Activated T-cell treated with anti-CD3 and anti-CD28 coated beads, Interleukin-2, amount 50 U/mL, for 4 hours (primary cell): ENCODE results near the gene CAMTA1. TPM values are rescaled to one million over a fixed set of nuclear protein-coding genes. Genes with fewer than 3 reads are reported as not detected.

Experiments used
- ATAC-seq, 2 donors: fragments of 200-7000 bp; cut with Tn5 transposase; one replicate each; pipeline ENCODE4 v1.10.0; 2021
- DNase-seq: peaks from one replicate; pipeline ENCODE4 v3.0.0-alpha.2; 2020
- H3K27me3 Mint-ChIP-seq: one replicate; pipeline ENCODE4 v1.8.0; 2021; ENCODE audit warnings: low read depth, mixed read lengths
- H3K36me3 Mint-ChIP-seq: one replicate; pipeline ENCODE4 v1.8.0; 2022; ENCODE audit warnings: mixed read lengths; ENCODE audit not compliant: insufficient read depth
- H3K4me1 Mint-ChIP-seq: one replicate; pipeline ENCODE4 v1.8.0; 2021; ENCODE audit warnings: low read depth, mixed read lengths
- H3K4me3 Mint-ChIP-seq: one replicate; pipeline ENCODE4 v1.8.0; 2021; ENCODE audit warnings: mild to moderate bottlenecking, moderate library complexity, mixed read lengths
- H3K9me3 Mint-ChIP-seq: one replicate; pipeline ENCODE4 v1.8.0; 2021; ENCODE audit warnings: mixed read lengths
- total RNA-seq, 3 donors: library from RNA; stranded (reverse); gene quantifications; one replicate each; pipeline ENCODE4 v1.2.1, GENCODE V29; 2021

Gene CAMTA1
- total RNA-seq, 3 donors from 2014 or later = 47.5 to 50.3 (median 47.7) TPM

DNA sequence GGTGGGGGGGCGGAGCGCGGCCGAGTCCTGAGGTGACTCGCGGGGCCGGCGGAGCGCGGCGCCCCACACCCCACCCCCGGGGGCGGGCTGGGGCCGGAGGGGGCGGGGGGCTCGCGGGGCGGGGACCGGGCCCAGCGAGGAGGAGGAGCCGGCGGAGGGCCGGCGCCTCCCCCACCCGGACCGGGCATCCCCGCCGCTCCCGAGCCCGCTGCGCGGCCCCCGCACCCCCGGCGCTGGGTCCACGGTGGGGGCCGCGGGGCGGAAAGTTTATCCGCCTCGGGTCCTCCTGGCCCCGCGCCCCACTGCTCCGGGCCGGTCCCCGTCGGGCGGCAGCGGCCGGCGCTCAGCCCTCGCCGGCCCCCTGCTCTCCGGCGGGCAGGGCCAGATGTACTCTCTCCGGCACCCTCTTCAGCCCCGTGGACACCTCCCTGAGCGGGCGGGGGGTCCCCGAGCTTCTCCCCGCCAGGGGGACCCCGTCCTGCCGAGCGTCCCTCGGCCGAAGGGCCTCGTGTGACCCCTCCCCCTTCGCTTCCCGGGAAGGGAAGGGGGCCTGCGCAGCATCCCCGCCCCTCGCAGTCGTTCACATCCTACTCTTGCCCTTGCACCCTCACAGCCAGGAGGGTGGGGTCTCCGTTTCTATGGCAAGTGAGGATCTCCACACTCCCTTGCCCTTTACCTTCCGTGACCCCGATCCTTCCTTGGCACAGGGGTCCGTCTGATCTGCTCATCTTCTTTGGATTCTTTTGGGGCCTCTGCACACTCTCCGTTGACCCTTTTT lies 663 bp downstream of the CAMTA1 start:
- DNase-seq (peak; percentile 25), ATAC-seq (peak; percentile 7 to 11)
- Mint-ChIP-seq H3K4me1 (peaks cover 47% of the 10 kb centered on the region), H3K9me3 (no peaks in the 10 kb centered on the region), H3K36me3 (peaks cover 4% of the 10 kb centered on the region), H3K4me3 (peak overlapping the region; percentile 90), H3K27me3 (no peaks in the 10 kb centered on the region)

- DNase-seq (no peak), ATAC-seq (no peak)
- Mint-ChIP-seq H3K36me3 (peaks cover 7% of the 10 kb centered on the region), H3K4me1 (peaks cover 44% of the 10 kb centered on the region), H3K4me3 (peak overlapping the region; percentile 11), H3K9me3 (no peaks in the 10 kb centered on the region), H3K27me3 (no peaks in the 10 kb centered on the region)
Measured at GRCh38 chr1:6788946-6789345, 3.7 kb downstream of the CAMTA1 start.

- no peak overlapping the region for H3K4me3 Mint-ChIP-seq
- peaks cover 7% of the 10 kb centered on the region for H3K36me3 Mint-ChIP-seq
- peaks cover 47% of the 10 kb centered on the region for H3K4me1 Mint-ChIP-seq
- H3K27me3 Mint-ChIP-seq = no peaks in the 10 kb centered on the region
- H3K9me3 Mint-ChIP-seq = no peaks in the 10 kb centered on the region
- ATAC-seq (no peak), DNase-seq (no peak)
Measured at GRCh38 chr1:6790146-6790545, 4.9 kb downstream of the CAMTA1 start.

DNA sequence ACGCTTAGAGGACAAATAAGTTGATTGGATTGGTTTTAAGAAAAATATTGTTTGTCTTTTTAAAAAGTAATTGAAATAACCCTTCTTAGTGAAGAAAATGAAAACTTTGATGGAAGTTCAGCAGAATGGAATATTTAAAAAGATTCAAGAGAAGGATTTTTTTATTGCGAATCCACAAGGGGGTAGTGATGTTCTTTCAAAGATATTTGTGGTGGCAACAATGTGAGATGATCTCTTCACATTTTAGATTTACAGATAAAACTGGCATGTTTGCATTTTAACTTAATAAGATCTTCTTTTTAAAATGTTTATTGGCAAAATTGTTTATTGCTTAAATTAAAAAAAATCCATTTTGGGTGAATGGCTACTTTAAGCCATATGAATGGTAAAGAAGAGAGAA lies 8.9 kb downstream of the CAMTA1 start:
- DNase-seq (no peak), ATAC-seq (no peak)
- Mint-ChIP-seq H3K27me3 (no peaks in the 10 kb centered on the region), H3K4me3 (no peak overlapping the region), H3K4me1 (peaks cover 23% of the 10 kb centered on the region), H3K36me3 (peaks cover 7% of the 10 kb centered on the region), H3K9me3 (no peaks in the 10 kb centered on the region)

DNA sequence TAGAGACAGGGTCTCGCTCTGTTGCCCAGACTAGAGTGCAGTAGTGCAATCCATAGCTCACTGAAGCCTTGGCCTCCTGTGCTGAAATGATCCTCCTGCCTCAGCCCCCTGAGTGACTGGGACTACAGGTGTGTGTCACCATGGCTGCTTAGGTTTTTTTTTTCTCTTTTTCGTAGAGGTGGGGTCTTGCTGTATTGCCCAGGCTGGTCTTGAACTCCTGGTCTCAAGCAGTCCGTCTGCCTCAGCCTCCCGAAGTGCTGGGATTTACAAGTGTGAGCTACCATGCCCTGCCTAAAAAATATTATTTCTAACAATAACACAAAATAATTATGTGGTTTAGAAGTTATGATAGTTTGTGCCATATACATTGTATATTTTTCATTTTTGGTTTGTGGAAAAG lies 9.9 kb downstream of the CAMTA1 start:
- H3K27me3 Mint-ChIP-seq = no peaks in the 10 kb centered on the region
- no peak for ATAC-seq

DNA sequence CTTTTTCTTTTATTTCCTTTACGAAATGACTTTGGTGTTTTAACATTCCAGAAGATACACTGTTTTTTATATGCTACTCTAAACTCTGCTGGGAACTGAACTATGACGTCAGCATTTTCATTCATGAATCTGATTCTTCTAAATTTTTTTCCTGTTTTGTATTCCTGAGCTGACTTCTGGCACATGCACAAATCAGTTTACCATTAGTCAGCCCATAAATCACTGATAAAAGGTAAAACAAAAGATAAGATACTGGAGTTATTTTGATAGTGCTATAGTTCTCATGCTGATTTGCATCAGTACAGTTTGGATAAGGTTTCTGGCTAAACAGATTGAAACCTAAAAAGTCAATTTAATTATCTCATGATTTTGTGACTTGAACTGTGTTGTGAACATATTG lies 10.4 kb downstream of the CAMTA1 start:
- Mint-ChIP-seq H3K9me3 (no peaks in the 10 kb centered on the region), H3K36me3 (peaks cover 10% of the 10 kb centered on the region), H3K27me3 (no peaks in the 10 kb centered on the region), H3K4me1 (peaks cover 19% of the 10 kb centered on the region), H3K4me3 (no peak overlapping the region)
- ATAC-seq (no peak), DNase-seq (no peak)

More for the DNA sequence above, 9.9 kb downstream of the CAMTA1 start:
- no peak overlapping the region for H3K4me3 Mint-ChIP-seq
- H3K36me3 Mint-ChIP-seq = peaks cover 10% of the 10 kb centered on the region
- DNase-seq = no peak
- peaks cover 19% of the 10 kb centered on the region for H3K4me1 Mint-ChIP-seq
- H3K9me3 Mint-ChIP-seq = no peaks in the 10 kb centered on the region

DNA sequence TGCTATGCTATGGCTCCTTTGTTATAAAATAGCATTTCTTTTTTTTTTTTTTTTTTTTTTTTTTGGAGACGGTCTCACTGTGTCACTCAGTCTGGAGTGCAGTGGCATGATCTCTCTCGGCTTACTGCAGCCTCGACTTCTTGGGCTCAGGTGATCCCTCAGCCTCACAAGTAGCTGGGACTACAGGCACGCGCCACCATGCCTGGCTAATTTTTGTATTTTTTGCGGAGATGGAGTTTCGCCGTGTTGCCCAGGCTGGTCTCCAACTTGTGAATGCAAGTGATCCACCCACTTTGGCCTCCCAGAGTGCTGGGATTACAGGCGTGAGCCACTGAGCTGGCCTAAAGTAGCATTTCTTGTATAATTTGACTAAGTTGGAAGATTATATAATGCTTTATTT lies 10.8 kb downstream of the CAMTA1 start:
- ATAC-seq (no peak), DNase-seq (no peak)
- Mint-ChIP-seq H3K9me3 (no peaks in the 10 kb centered on the region), H3K36me3 (peaks cover 10% of the 10 kb centered on the region), H3K27me3 (no peaks in the 10 kb centered on the region), H3K4me3 (no peak overlapping the region), H3K4me1 (peaks cover 19% of the 10 kb centered on the region)

GRCh38 chr1:6799499-6799898 lies 14.2 kb downstream of the CAMTA1 start:
- ATAC-seq (no peak), DNase-seq (no peak)
- peaks cover 7% of the 10 kb centered on the region for H3K36me3 Mint-ChIP-seq
- H3K4me1 Mint-ChIP-seq = peaks cover 39% of the 10 kb centered on the region
- H3K9me3 Mint-ChIP-seq = no peaks in the 10 kb centered on the region
- no peaks in the 10 kb centered on the region for H3K27me3 Mint-ChIP-seq
- no peak overlapping the region for H3K4me3 Mint-ChIP-seq

DNA sequence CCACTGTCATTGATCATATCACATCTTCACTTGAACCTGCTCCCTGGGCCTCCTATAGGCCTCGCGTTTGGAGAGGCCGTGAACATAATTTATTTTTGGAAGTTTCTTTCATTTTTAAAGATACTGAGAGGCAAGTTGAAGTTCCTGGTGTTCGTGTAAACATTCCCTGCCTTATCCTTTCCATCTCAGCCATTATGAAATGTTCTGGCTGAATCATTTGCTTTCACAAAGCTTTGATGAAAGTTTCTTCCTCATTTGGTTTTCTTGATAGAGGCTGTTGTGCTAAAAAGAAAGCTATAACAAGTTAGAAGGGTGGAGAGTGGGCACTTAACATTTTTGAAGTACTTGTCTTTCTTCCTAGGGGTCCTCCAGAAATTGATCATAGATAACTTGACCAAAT lies 15.5 kb downstream of the CAMTA1 start:
- Mint-ChIP-seq H3K4me1 (peaks cover 45% of the 10 kb centered on the region), H3K4me3 (no peak overlapping the region), H3K36me3 (peaks cover 4% of the 10 kb centered on the region), H3K27me3 (no peaks in the 10 kb centered on the region), H3K9me3 (no peaks in the 10 kb centered on the region)
- DNase-seq = no peak
- ATAC-seq = no peak

GRCh38 chr1:6801199-6801598 lies 15.9 kb downstream of the CAMTA1 start:
- Mint-ChIP-seq H3K36me3 (peaks cover 4% of the 10 kb centered on the region), H3K4me3 (no peak overlapping the region), H3K27me3 (no peaks in the 10 kb centered on the region), H3K4me1 (peaks cover 48% of the 10 kb centered on the region), H3K9me3 (no peaks in the 10 kb centered on the region)
- no peak for DNase-seq
- ATAC-seq = no peak

GRCh38 chr1:6801966-6802365 lies 16.7 kb downstream of the CAMTA1 start:
- H3K4me1 Mint-ChIP-seq = peaks cover 52% of the 10 kb centered on the region
- H3K4me3 Mint-ChIP-seq = no peak overlapping the region
- no peaks in the 10 kb centered on the region for H3K27me3 Mint-ChIP-seq
- H3K36me3 Mint-ChIP-seq = peaks cover 4% of the 10 kb centered on the region
- H3K9me3 Mint-ChIP-seq = no peaks in the 10 kb centered on the region
- ATAC-seq (no peak), DNase-seq (no peak)

- ATAC-seq (no peak), DNase-seq (no peak)
- Mint-ChIP-seq H3K4me1 (peaks cover 52% of the 10 kb centered on the region), H3K36me3 (peaks cover 3% of the 10 kb centered on the region), H3K27me3 (no peaks in the 10 kb centered on the region), H3K9me3 (no peaks in the 10 kb centered on the region), H3K4me3 (no peak overlapping the region)
Measured at GRCh38 chr1:6802454-6802853, 17.2 kb downstream of the CAMTA1 start.

GRCh38 chr1:6802893-6803292 lies 17.6 kb downstream of the CAMTA1 start:
- Mint-ChIP-seq H3K36me3 (peaks cover 3% of the 10 kb centered on the region), H3K9me3 (no peaks in the 10 kb centered on the region), H3K4me3 (no peak overlapping the region), H3K4me1 (peaks cover 52% of the 10 kb centered on the region), H3K27me3 (no peaks in the 10 kb centered on the region)
- DNase-seq (no peak), ATAC-seq (no peak)

GRCh38 chr1:6803357-6803756 lies 18.1 kb downstream of the CAMTA1 start:
- no peak for ATAC-seq
- Mint-ChIP-seq H3K4me1 (peaks cover 52% of the 10 kb centered on the region), H3K27me3 (no peaks in the 10 kb centered on the region), H3K36me3 (peaks cover 3% of the 10 kb centered on the region), H3K4me3 (no peak overlapping the region), H3K9me3 (no peaks in the 10 kb centered on the region)
- no peak for DNase-seq

- no peak overlapping the region for H3K4me3 Mint-ChIP-seq
- no peaks in the 10 kb centered on the region for H3K9me3 Mint-ChIP-seq
- no peaks in the 10 kb centered on the region for H3K27me3 Mint-ChIP-seq
- no peaks in the 10 kb centered on the region for H3K36me3 Mint-ChIP-seq
- ATAC-seq (no peak), DNase-seq (no peak)
- H3K4me1 Mint-ChIP-seq = peaks cover 49% of the 10 kb centered on the region
Measured at GRCh38 chr1:6805004-6805416, 19.8 kb downstream of the CAMTA1 start.
